Effector memory CD8-positive, alpha-beta T cell (primary cell): Measurements from ENCODE around the gene FAM3B.

Experiments
- ATAC-seq: fragments of 150-1000 bp; cut with Tn5 transposase; replicated peaks from 2 replicates; pipeline ENCODE4 v1.10.0; 2021; ENCODE audit warnings: mild to moderate bottlenecking, moderate library complexity
- DNase-seq, 3 experiments: peaks; one replicate each; pipeline ENCODE4 v3.0.0; 2021
- H3K27ac Mint-ChIP-seq, 2 donors: one replicate each; pipeline ENCODE4 v1.8.0; 2022; ENCODE audit warnings: mild to moderate bottlenecking in 2 of 2, mixed read lengths in 2 of 2, moderate library complexity in 2 of 2
- H3K27me3 Mint-ChIP-seq, 2 donors: one replicate each; pipeline ENCODE4 v1.8.0; 2022; ENCODE audit warnings: mixed read lengths in 2 of 2
- H3K36me3 Mint-ChIP-seq: one replicate; pipeline ENCODE4 v1.8.0; 2022; ENCODE audit warnings: mild to moderate bottlenecking, moderate library complexity, mixed read lengths; ENCODE audit not compliant: insufficient read depth
- H3K4me1 Mint-ChIP-seq, 2 donors: one replicate each; pipeline ENCODE4 v1.8.0; 2022; ENCODE audit warnings: low read depth in 2 of 2, mixed read lengths in 2 of 2
- H3K4me3 Mint-ChIP-seq, 2 donors: one replicate each; pipeline ENCODE4 v1.8.0; 2022; ENCODE audit warnings: mild to moderate bottlenecking in 2 of 2, mixed read lengths in 2 of 2, moderate library complexity in 2 of 2
- H3K9me3 Mint-ChIP-seq, 2 donors: one replicate each; pipeline ENCODE4 v1.8.0; 2022; ENCODE audit warnings: mixed read lengths in 2 of 2

FAM3B gene

GRCh38 chr21:41390043-41390639, 73.5 kb downstream of the FAM3B start:
- no peak for DNase-seq
- no peak overlapping the region for H3K27ac Mint-ChIP-seq
- H3K27me3 Mint-ChIP-seq, result no peaks in the 10 kb centered on the region
- no peaks in the 10 kb centered on the region for H3K9me3 Mint-ChIP-seq
- no peak overlapping the region for H3K4me3 Mint-ChIP-seq
- peaks cover 0 to 2% of the 10 kb centered on the region in 2 donors for H3K4me1 Mint-ChIP-seq
- H3K36me3 Mint-ChIP-seq, result peaks cover 30% of the 10 kb centered on the region
- no peak for ATAC-seq

- Mint-ChIP-seq H3K27ac (peak overlapping the region in 1 of 2 donors; percentile 13), H3K36me3 (peaks cover 42% of the 10 kb centered on the region), H3K27me3 (no peaks in the 10 kb centered on the region), H3K9me3 (no peaks in the 10 kb centered on the region), H3K4me3 (no peak overlapping the region), H3K4me1 (no peaks in the 10 kb centered on the region)
- no peak for ATAC-seq
- no peak for DNase-seq
Measured at GRCh38 chr21:41393876-41394465, 77.4 kb downstream of the FAM3B start.

- ATAC-seq (no peak), DNase-seq (no peak)
- peaks cover 42% of the 10 kb centered on the region for H3K36me3 Mint-ChIP-seq
- no peaks in the 10 kb centered on the region for H3K9me3 Mint-ChIP-seq
- peak overlapping the region in 1 of 2 donors; percentile 17 for H3K27ac Mint-ChIP-seq
- H3K4me3 Mint-ChIP-seq, result no peak overlapping the region
- no peaks in the 10 kb centered on the region for H3K27me3 Mint-ChIP-seq
- no peaks in the 10 kb centered on the region for H3K4me1 Mint-ChIP-seq
Measured at GRCh38 chr21:41396558-41397075, 80.0 kb downstream of the FAM3B start.

GRCh38 chr21:41397471-41397891, 80.9 kb downstream of the FAM3B start:
- Mint-ChIP-seq H3K4me1 (no peaks in the 10 kb centered on the region), H3K27me3 (no peaks in the 10 kb centered on the region), H3K36me3 (peaks cover 34% of the 10 kb centered on the region), H3K9me3 (no peaks in the 10 kb centered on the region), H3K27ac (peak overlapping the region in 1 of 2 donors; percentile 44), H3K4me3 (no peak overlapping the region)
- DNase-seq (no peak), ATAC-seq (no peak)

- H3K36me3 Mint-ChIP-seq, result peaks cover 33% of the 10 kb centered on the region
- no peak overlapping the region for H3K4me3 Mint-ChIP-seq
- H3K27me3 Mint-ChIP-seq, result no peaks in the 10 kb centered on the region
- no peaks in the 10 kb centered on the region for H3K4me1 Mint-ChIP-seq
- no peaks in the 10 kb centered on the region for H3K9me3 Mint-ChIP-seq
- no peak for DNase-seq
- no peak for ATAC-seq
- H3K27ac Mint-ChIP-seq, result no peak overlapping the region
Measured at GRCh38 chr21:41398251-41398650, 81.7 kb downstream of the FAM3B start.

- Mint-ChIP-seq H3K4me3 (no peak overlapping the region), H3K36me3 (peaks cover 39% of the 10 kb centered on the region), H3K9me3 (no peaks in the 10 kb centered on the region), H3K27ac (no peak overlapping the region), H3K27me3 (no peaks in the 10 kb centered on the region), H3K4me1 (no peaks in the 10 kb centered on the region)
- DNase-seq (no peak), ATAC-seq (no peak)
Measured at GRCh38 chr21:41398831-41399230, 82.2 kb downstream of the FAM3B start.

- Mint-ChIP-seq H3K4me1 (no peaks in the 10 kb centered on the region), H3K27ac (no peak overlapping the region), H3K4me3 (no peak overlapping the region), H3K27me3 (no peaks in the 10 kb centered on the region), H3K9me3 (no peaks in the 10 kb centered on the region), H3K36me3 (peaks cover 43% of the 10 kb centered on the region)
- DNase-seq (no peak), ATAC-seq (no peak)
Measured at GRCh38 chr21:41399246-41399800, 82.7 kb downstream of the FAM3B start.

- DNase-seq, result no peak
- H3K4me3 Mint-ChIP-seq, result no peak overlapping the region
- no peaks in the 10 kb centered on the region for H3K9me3 Mint-ChIP-seq
- H3K36me3 Mint-ChIP-seq, result peaks cover 56% of the 10 kb centered on the region
- H3K27ac Mint-ChIP-seq, result no peak overlapping the region
- no peaks in the 10 kb centered on the region for H3K27me3 Mint-ChIP-seq
- H3K4me1 Mint-ChIP-seq, result no peaks in the 10 kb centered on the region
- ATAC-seq, result no peak
Measured at GRCh38 chr21:41402231-41402630, 85.6 kb downstream of the FAM3B start.

GRCh38 chr21:41402796-41403195, 86.2 kb downstream of the FAM3B start:
- no peaks in the 10 kb centered on the region for H3K27me3 Mint-ChIP-seq
- no peaks in the 10 kb centered on the region for H3K4me1 Mint-ChIP-seq
- DNase-seq, result no peak
- no peaks in the 10 kb centered on the region for H3K9me3 Mint-ChIP-seq
- peaks cover 53% of the 10 kb centered on the region for H3K36me3 Mint-ChIP-seq
- no peak for ATAC-seq
- H3K4me3 Mint-ChIP-seq, result no peak overlapping the region
- H3K27ac Mint-ChIP-seq, result no peak overlapping the region

GRCh38 chr21:41403331-41403730, 86.7 kb downstream of the FAM3B start:
- ATAC-seq (no peak), DNase-seq (no peak)
- Mint-ChIP-seq H3K9me3 (no peaks in the 10 kb centered on the region), H3K27me3 (no peaks in the 10 kb centered on the region), H3K27ac (no peak overlapping the region), H3K4me1 (no peaks in the 10 kb centered on the region), H3K4me3 (no peak overlapping the region), H3K36me3 (peaks cover 53% of the 10 kb centered on the region)

GRCh38 chr21:41403966-41404365, 87.4 kb downstream of the FAM3B start:
- no peak overlapping the region for H3K27ac Mint-ChIP-seq
- H3K36me3 Mint-ChIP-seq, result peaks cover 51% of the 10 kb centered on the region
- DNase-seq, result no peak
- H3K4me3 Mint-ChIP-seq, result no peak overlapping the region
- H3K4me1 Mint-ChIP-seq, result no peaks in the 10 kb centered on the region
- no peaks in the 10 kb centered on the region for H3K27me3 Mint-ChIP-seq
- H3K9me3 Mint-ChIP-seq, result no peaks in the 10 kb centered on the region
- ATAC-seq, result no peak

- H3K27ac Mint-ChIP-seq, result no peak overlapping the region
- H3K36me3 Mint-ChIP-seq, result peaks cover 47% of the 10 kb centered on the region
- H3K27me3 Mint-ChIP-seq, result no peaks in the 10 kb centered on the region
- ATAC-seq (no peak), DNase-seq (no peak)
- H3K4me1 Mint-ChIP-seq, result no peaks in the 10 kb centered on the region
- no peak overlapping the region for H3K4me3 Mint-ChIP-seq
- no peaks in the 10 kb centered on the region for H3K9me3 Mint-ChIP-seq
Measured at GRCh38 chr21:41405321-41405720, 88.7 kb downstream of the FAM3B start.

- Mint-ChIP-seq H3K4me3 (no peak overlapping the region), H3K27ac (no peak overlapping the region), H3K4me1 (peaks cover 0 to 3% of the 10 kb centered on the region in 2 donors), H3K27me3 (no peaks in the 10 kb centered on the region), H3K36me3 (peaks cover 47% of the 10 kb centered on the region), H3K9me3 (no peaks in the 10 kb centered on the region)
- DNase-seq (no peak), ATAC-seq (no peak)
Measured at GRCh38 chr21:41406340-41406739, 89.7 kb downstream of the FAM3B start.
